Naive thymus-derived CD4-positive, alpha-beta T cell (primary cell): ENCODE measurements around the gene UPF2. TPM values are rescaled to one million over a fixed set of nuclear protein-coding genes. Genes with fewer than 3 reads are reported as not detected.

Experiments used
- ATAC-seq: fragments of 150-1000 bp; cut with Tn5 transposase; 2 replicates; pipeline ENCODE4 v1.10.0; 2021; ENCODE audit warnings: mild to moderate bottlenecking, moderate library complexity
- CTCF ChIA-PET: fragments of 350-600 bp; sonication (Branson Sonifier 250); formaldehyde crosslinking; loops from one replicate; lab custom pipeline; 2021; ENCODE audit warnings: antibody characterized with exemption; lab: Charles Lee
- POLR2A ChIA-PET: fragments of 350-600 bp; sonication (Branson Sonifier 250); formaldehyde crosslinking; loops from one replicate; lab custom pipeline; 2021; ENCODE audit warnings: antibody characterized with exemption, inconsistent platforms; lab: Charles Lee
- DNase-seq, 9 donors: peaks; one replicate each; pipeline versions ENCODE4 v3.0.0 to v3.0.0-alpha.2; 2020 to 2022; ENCODE audit warnings: mixed read lengths in 1 of 9
- H3K27ac ChIP-seq: one replicate; pipeline ENCODE4 v1.7.0; 2013; ENCODE audit warnings: mild to moderate bottlenecking, low read depth, low read length, moderate library complexity
- H3K27me3 ChIP-seq, 2 donors: one replicate each; pipeline ENCODE4 v1.7.0; 2013; ENCODE audit warnings: low read length in 2 of 2, mild to moderate bottlenecking in 2 of 2, moderate library complexity in 2 of 2; ENCODE audit not compliant: control insufficient read depth in 2 of 2, insufficient read depth in 2 of 2
- H3K36me3 ChIP-seq, 3 experiments: 1 replicate in 2 of 3; 2 replicates in 1 of 3; pipeline ENCODE4 v1.7.0; 2013; ENCODE audit warnings: low read length in 3 of 3, mild to moderate bottlenecking in 3 of 3, moderate library complexity in 1 of 3; ENCODE audit not compliant: insufficient read depth in 3 of 3, control insufficient read depth in 2 of 3
- H3K4me1 ChIP-seq, 2 donors: one replicate each; pipeline ENCODE4 v1.7.0; 2013; ENCODE audit warnings: low read length in 2 of 2, mild to moderate bottlenecking in 2 of 2, moderate library complexity in 1 of 2; ENCODE audit not compliant: control insufficient read depth in 2 of 2, insufficient read depth in 2 of 2
- H3K4me3 ChIP-seq: 2 replicates; pipeline ENCODE4 v1.7.0; 2013; ENCODE audit warnings: mild to moderate bottlenecking, low read length
- H3K9me3 ChIP-seq, 3 experiments: 1 replicate in 2 of 3; 2 replicates in 1 of 3; pipeline ENCODE4 v1.7.0; 2013; ENCODE audit warnings: low read length in 3 of 3; ENCODE audit not compliant: control insufficient read depth in 2 of 3
- H3K27ac Mint-ChIP-seq, 9 donors: one replicate each; pipeline ENCODE4 v1.8.0; 2020 to 2022; ENCODE audit warnings: mixed read lengths in 9 of 9, mild to moderate bottlenecking in 8 of 9, moderate library complexity in 5 of 9, inconsistent platforms in 2 of 9
- H3K27me3 Mint-ChIP-seq, 5 donors: one replicate each; pipeline ENCODE4 v1.8.0; 2021 to 2022; ENCODE audit warnings: mixed read lengths in 5 of 5, mild to moderate bottlenecking in 1 of 5
- H3K36me3 Mint-ChIP-seq, 5 donors: one replicate each; pipeline ENCODE4 v1.8.0; 2020 to 2022; ENCODE audit warnings: mixed read lengths in 5 of 5, mild to moderate bottlenecking in 3 of 5, inconsistent platforms in 1 of 5
- H3K4me1 Mint-ChIP-seq, 7 donors: one replicate each; pipeline ENCODE4 v1.8.0; 2020 to 2022; ENCODE audit warnings: mixed read lengths in 7 of 7, mild to moderate bottlenecking in 3 of 7, inconsistent platforms in 1 of 7
- H3K4me3 Mint-ChIP-seq, 10 donors: one replicate each; pipeline ENCODE4 v1.8.0; 2020 to 2022; ENCODE audit warnings: mild to moderate bottlenecking in 10 of 10, mixed read lengths in 10 of 10, moderate library complexity in 6 of 10, inconsistent platforms in 2 of 10
- H3K9me3 Mint-ChIP-seq, 11 donors: one replicate each; pipeline ENCODE4 v1.8.0; 2020 to 2022; ENCODE audit warnings: mixed read lengths in 11 of 11, mild to moderate bottlenecking in 4 of 11, inconsistent platforms in 1 of 11, moderate library complexity in 1 of 11
- intact Hi-C, 2 donors: fragments of 100-400 bp; cut with micrococcal nuclease; formaldehyde crosslinking; loops; one replicate each; pipeline ENCODE4 v1.15.1; 2023
- polyA plus RNA-seq, 2 donors: library from polyadenylated mRNA; unstranded; fragments of 300-500 nt; fragmentation: Illumina TruSeq; gene quantifications; one replicate each; pipeline ENCODE4 v1.2.3, GENCODE V29; 2021
- total RNA-seq, 6 experiments: library from RNA in 5 of 6; stranded (reverse) in 5 of 6; gene quantifications; 1 replicate in 5 of 6; 2 replicates in 1 of 6; pipeline ENCODE4 v1.2.3 and lab custom pipeline; 2021 to 2026

The UPF2 gene
- total and polyA plus RNA-seq, 7 experiments from 2014 or later: 9.0 to 40.5 (median 29.5) TPM

- no peaks in the 10 kb centered on the region for H3K9me3 Mint-ChIP-seq
- DNase-seq (no peak), ATAC-seq (no peak)
- CTCF ChIA-PET: no interaction called here
- Histone ChIP-seq H3K4me1 (no peaks in the 10 kb centered on the region), H3K4me3 (no peak overlapping the region), H3K36me3 (peaks cover 16 to 70% (median 22%) of the 10 kb centered on the region in 3 experiments), H3K27me3 (no peaks in the 10 kb centered on the region), H3K27ac (no peak overlapping the region), H3K9me3 (no peaks in the 10 kb centered on the region)
- peaks cover 12 to 62% (median 41%) of the 10 kb centered on the region in 5 donors for H3K36me3 Mint-ChIP-seq
- POLR2A ChIA-PET: no interaction called here
- H3K4me1 Mint-ChIP-seq: peaks cover 0 to 4% (median 0%) of the 10 kb centered on the region in 7 donors
- no peaks in the 10 kb centered on the region for H3K27me3 Mint-ChIP-seq
- H3K27ac Mint-ChIP-seq: peak overlapping the region in 2 of 9 donors; percentile 18 to 60
- H3K4me3 Mint-ChIP-seq: no peak overlapping the region
- intact Hi-C loops: no loop called here
These were observed 112.2 kb downstream of the UPF2 start for GRCh38 chr10:11930312-11930978.

- Histone ChIP-seq H3K36me3 (peaks cover 10 to 64% (median 22%) of the 10 kb centered on the region in 3 experiments), H3K4me1 (no peaks in the 10 kb centered on the region), H3K4me3 (no peak overlapping the region), H3K27me3 (no peaks in the 10 kb centered on the region), H3K27ac (no peak overlapping the region), H3K9me3 (no peaks in the 10 kb centered on the region)
- no peak for DNase-seq
- peak overlapping the region in 4 of 9 donors; percentile 22 to 72 (median 52) for H3K27ac Mint-ChIP-seq
- peaks cover 0 to 9% (median 0%) of the 10 kb centered on the region in 7 donors for H3K4me1 Mint-ChIP-seq
- ChIA-PET POLR2A (no interaction called here), CTCF (no interaction called here)
- no peaks in the 10 kb centered on the region for H3K27me3 Mint-ChIP-seq
- intact Hi-C loops: no loop called here
- H3K9me3 Mint-ChIP-seq: no peaks in the 10 kb centered on the region
- no peak overlapping the region for H3K4me3 Mint-ChIP-seq
- H3K36me3 Mint-ChIP-seq: peaks cover 16 to 58% (median 36%) of the 10 kb centered on the region in 5 donors
- ATAC-seq: no peak
These were observed 114.9 kb downstream of the UPF2 start for GRCh38 chr10:11927746-11928145.

GRCh38 chr10:11921800-11922392, 120.7 kb downstream of the UPF2 start:
- Histone ChIP-seq H3K4me3 (no peak overlapping the region), H3K36me3 (peaks cover 4 to 55% (median 13%) of the 10 kb centered on the region in 3 experiments)

GRCh38 chr10:11919271-11919670, 123.3 kb downstream of the UPF2 start:
- peaks cover 3 to 35% (median 9%) of the 10 kb centered on the region in 3 experiments for H3K36me3 ChIP-seq
- H3K9me3 Mint-ChIP-seq: no peaks in the 10 kb centered on the region

More at GRCh38 chr10:11921800-11922392, 120.7 kb downstream of the UPF2 start:
- Mint-ChIP-seq H3K36me3 (peaks cover 24 to 46% (median 28%) of the 10 kb centered on the region in 5 donors), H3K27me3 (no peaks in the 10 kb centered on the region), H3K9me3 (no peaks in the 10 kb centered on the region), H3K4me1 (peaks cover 0 to 9% (median 0%) of the 10 kb centered on the region in 7 donors), H3K4me3 (no peak overlapping the region), H3K27ac (peak overlapping the region in 7 of 9 donors; percentile 17 to 79 (median 48))
- DNase-seq (no peak), ATAC-seq (no peak)
- POLR2A ChIA-PET: interaction anchor here (0.5 kb wide), 1 partner anchor 34 kb away, joined by 3 read pairs; no protein-coding TSS in a partner anchor
- Histone ChIP-seq H3K9me3 (no peaks in the 10 kb centered on the region), H3K4me1 (no peaks in the 10 kb centered on the region), H3K27me3 (no peaks in the 10 kb centered on the region), H3K27ac (peak overlapping the region; percentile 9)
- intact Hi-C loops: no loop called here
- CTCF ChIA-PET: no interaction called here

GRCh38 chr10:11918384-11918783, 124.2 kb downstream of the UPF2 start:
- Histone ChIP-seq H3K9me3 (no peaks in the 10 kb centered on the region), H3K4me1 (no peaks in the 10 kb centered on the region), H3K27ac (no peak overlapping the region), H3K27me3 (no peaks in the 10 kb centered on the region), H3K36me3 (peaks cover 3 to 35% (median 9%) of the 10 kb centered on the region in 3 experiments), H3K4me3 (no peak overlapping the region)
- Mint-ChIP-seq H3K4me3 (peak overlapping the region in 1 of 10 donors; percentile 6), H3K4me1 (peaks cover 0 to 3% (median 0%) of the 10 kb centered on the region in 7 donors), H3K36me3 (peaks cover 11 to 25% (median 13%) of the 10 kb centered on the region in 5 donors), H3K27me3 (no peaks in the 10 kb centered on the region), H3K27ac (peak overlapping the region in 3 of 9 donors; percentile 13 to 39 (median 23)), H3K9me3 (no peaks in the 10 kb centered on the region)
- intact Hi-C loops: loop anchor here in 1 of 2 donors (10.0 kb wide), 1 partner anchor 54 kb away; no protein-coding TSS in a partner anchor
- DNase-seq (no peak), ATAC-seq (no peak)
- POLR2A ChIA-PET: no interaction called here
- CTCF ChIA-PET: no interaction called here

More at GRCh38 chr10:11919271-11919670, 123.3 kb downstream of the UPF2 start:
- CTCF ChIA-PET: no interaction called here
- H3K27ac Mint-ChIP-seq: peak overlapping the region in 3 of 9 donors; percentile 1 to 39 (median 13)
- peaks cover 11 to 25% (median 13%) of the 10 kb centered on the region in 5 donors for H3K36me3 Mint-ChIP-seq
- intact Hi-C loops: loop anchor here in 1 of 2 donors (10.0 kb wide), 1 partner anchor 54 kb away; no protein-coding TSS in a partner anchor
- H3K4me1 Mint-ChIP-seq: peaks cover 0 to 3% (median 0%) of the 10 kb centered on the region in 7 donors
- H3K27me3 Mint-ChIP-seq: no peaks in the 10 kb centered on the region
- H3K9me3 ChIP-seq: no peaks in the 10 kb centered on the region
- ATAC-seq (no peak), DNase-seq (no peak)
- H3K4me3 Mint-ChIP-seq: no peak overlapping the region
- no peak overlapping the region for H3K27ac ChIP-seq
- no peaks in the 10 kb centered on the region for H3K4me1 ChIP-seq
- POLR2A ChIA-PET: no interaction called here
- no peaks in the 10 kb centered on the region for H3K27me3 ChIP-seq
- H3K4me3 ChIP-seq: no peak overlapping the region

- CTCF ChIA-PET: no interaction called here
- Mint-ChIP-seq H3K27me3 (peaks cover 0 to 10% (median 0%) of the 10 kb centered on the region in 5 donors), H3K4me3 (no peak overlapping the region), H3K9me3 (no peaks in the 10 kb centered on the region), H3K4me1 (peaks cover 0 to 5% (median 0%) of the 10 kb centered on the region in 7 donors), H3K36me3 (no peaks in the 10 kb centered on the region), H3K27ac (no peak overlapping the region)
- POLR2A ChIA-PET: no interaction called here
- H3K36me3 ChIP-seq: no peaks in the 10 kb centered on the region
- no peak overlapping the region for H3K4me3 ChIP-seq
- no peak for DNase-seq
- no peak overlapping the region for H3K27ac ChIP-seq
- intact Hi-C loops: loop anchor here in 1 of 2 donors (10.0 kb wide), 1 partner anchor 48 kb away; no protein-coding TSS in a partner anchor
- H3K9me3 ChIP-seq: no peaks in the 10 kb centered on the region
- no peak for ATAC-seq
- H3K4me1 ChIP-seq: no peaks in the 10 kb centered on the region
- no peaks in the 10 kb centered on the region for H3K27me3 ChIP-seq
These were observed 129.4 kb downstream of the UPF2 start for GRCh38 chr10:11913079-11913641.
